SU-DHL-6 (cell line): ENCODE results near the gene CAPN14.
A peak's percentile ranks its signal among the peaks of the same experiment; 100 is the strongest.

Experiments used
- H2AFZ ChIP-seq: fragments of 200-600 bp; sonication (generic); 2 replicates; pipeline ENCODE4 v1.6.1; 2014; ENCODE audit warnings: low read depth, mild to moderate bottlenecking, moderate library complexity, mixed read lengths, antibody characterized with exemption, low read length; ENCODE audit not compliant: severe bottlenecking
- H3F3A ChIP-seq: fragments of 200-600 bp; shearing (Covaris generic); 2 replicates; pipeline ENCODE4 v1.6.0; 2016; ENCODE audit warnings: antibody characterized with exemption, mild to moderate bottlenecking; ENCODE audit not compliant: insufficient read depth
- H3K27ac ChIP-seq: fragments of 200-600 bp; sonication (generic); 2 replicates; pipeline ENCODE4 v1.5.1; 2016; ENCODE audit warnings: low read depth, mild to moderate bottlenecking, low read length, moderate library complexity, mixed read lengths
- H3K27me3 ChIP-seq: fragments of 200-600 bp; sonication (generic), shearing (Covaris generic); 2 replicates; pipeline ENCODE4 v1.6.0; 2014; ENCODE audit warnings: mild to moderate bottlenecking, low read length
- H3K36me3 ChIP-seq: fragments of 200-600 bp; sonication (generic); 2 replicates; pipeline ENCODE4 v1.6.1; 2014; ENCODE audit warnings: mild to moderate bottlenecking, low read length, mixed read lengths
- H3K4me2 ChIP-seq: fragments of 300-600, 200-600 bp; shearing (Covaris generic), sonication (generic); 2 replicates; pipeline ENCODE4 v1.6.0; 2014; ENCODE audit warnings: low read length, low read depth, mild to moderate bottlenecking; ENCODE audit not compliant: poor library complexity, severe bottlenecking
- H3K4me3 ChIP-seq: fragments of 200-600 bp; sonication (generic); 2 replicates; pipeline ENCODE4 v1.5.1; 2014; ENCODE audit warnings: antibody characterized with exemption, low read length, mild to moderate bottlenecking, mixed read lengths; ENCODE audit not compliant: insufficient read depth, poor library complexity, severe bottlenecking
- H3K79me2 ChIP-seq: fragments of 200-600 bp; sonication (generic); 2 replicates; pipeline ENCODE4 v1.6.1; 2014; ENCODE audit warnings: mild to moderate bottlenecking, low read length, moderate library complexity; ENCODE audit not compliant: insufficient read depth
- H3K9ac ChIP-seq: fragments of 200-600 bp; sonication (generic); 2 replicates; pipeline ENCODE4 v1.7.0; 2014; ENCODE audit warnings: mild to moderate bottlenecking, low read length
- H3K9me2 ChIP-seq: fragments of 200-600 bp; sonication (generic); replicated peaks from 2 replicates; pipeline ENCODE4 v1.6.1; 2014; ENCODE audit warnings: low read length; ENCODE audit not compliant: insufficient read depth
- H3K9me3 ChIP-seq: fragments of 200-600 bp; sonication (generic); 2 replicates; pipeline ENCODE4 v1.6.1; 2014; ENCODE audit warnings: low read length, mixed read lengths; ENCODE audit not compliant: insufficient read depth
- H4K20me1 ChIP-seq: fragments of 200-600 bp; sonication (generic); 2 replicates; pipeline ENCODE4 v1.6.1; 2014; ENCODE audit warnings: low read depth, mild to moderate bottlenecking, antibody characterized with exemption, low read length, moderate library complexity, mixed read lengths
- EZH2phosphoT487 ChIP-seq: fragments of 200-600 bp; sonication (generic), shearing (Covaris generic); conservative IDR thresholded peaks from 2 replicates; pipeline ENCODE4 v1.6.1; 2018; ENCODE audit warnings: mild to moderate bottlenecking, antibody characterized with exemption, low read length, moderate library complexity, mixed read lengths
- TF ChIP-seq, protein P1 (sequence below): fragments of 200-600 bp; sonication (generic); IDR thresholded peaks from one replicate; pipeline ENCODE4 v1.5.1; 2017; ENCODE audit warnings: antibody characterized with exemption, mild to moderate bottlenecking, low read length, moderate library complexity; ENCODE audit not compliant: insufficient read depth, poor library complexity, severe bottlenecking

Gene CAPN14

GRCh38 chr2:31234683-31235503 is 17.6 kb upstream of the CAPN14 start:
- Histone ChIP-seq H3K9ac (no peak overlapping the region), H3F3A (no peaks in the 10 kb centered on the region), H3K79me2 (no peaks in the 10 kb centered on the region), H3K9me2 (no peaks in the 10 kb centered on the region), H2AFZ (no peak overlapping the region), H3K4me3 (no peak overlapping the region), H3K9me3 (no peaks in the 10 kb centered on the region), H3K4me2 (no peak overlapping the region), H3K27me3 (no peaks in the 10 kb centered on the region), H4K20me1 (no peaks in the 10 kb centered on the region), H3K36me3 (no peaks in the 10 kb centered on the region), H3K27ac (no peak overlapping the region)
- TF ChIP-seq, protein P1, sequence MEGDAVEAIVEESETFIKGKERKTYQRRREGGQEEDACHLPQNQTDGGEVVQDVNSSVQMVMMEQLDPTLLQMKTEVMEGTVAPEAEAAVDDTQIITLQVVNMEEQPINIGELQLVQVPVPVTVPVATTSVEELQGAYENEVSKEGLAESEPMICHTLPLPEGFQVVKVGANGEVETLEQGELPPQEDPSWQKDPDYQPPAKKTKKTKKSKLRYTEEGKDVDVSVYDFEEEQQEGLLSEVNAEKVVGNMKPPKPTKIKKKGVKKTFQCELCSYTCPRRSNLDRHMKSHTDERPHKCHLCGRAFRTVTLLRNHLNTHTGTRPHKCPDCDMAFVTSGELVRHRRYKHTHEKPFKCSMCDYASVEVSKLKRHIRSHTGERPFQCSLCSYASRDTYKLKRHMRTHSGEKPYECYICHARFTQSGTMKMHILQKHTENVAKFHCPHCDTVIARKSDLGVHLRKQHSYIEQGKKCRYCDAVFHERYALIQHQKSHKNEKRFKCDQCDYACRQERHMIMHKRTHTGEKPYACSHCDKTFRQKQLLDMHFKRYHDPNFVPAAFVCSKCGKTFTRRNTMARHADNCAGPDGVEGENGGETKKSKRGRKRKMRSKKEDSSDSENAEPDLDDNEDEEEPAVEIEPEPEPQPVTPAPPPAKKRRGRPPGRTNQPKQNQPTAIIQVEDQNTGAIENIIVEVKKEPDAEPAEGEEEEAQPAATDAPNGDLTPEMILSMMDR, result no peak
- no peak for TF ChIP-seq EZH2phosphoT487

GRCh38 chr2:31233741-31234682 is 16.7 kb upstream of the CAPN14 start, which contains the start of gene EHD3:
Gene EHD3, plus strand, starts transcription at chr2:31234152. Its CDS starts 470 bp downstream, at chr2:31234622.
- H3K4me3 ChIP-seq, result peak within 1 kb of the TSS; percentile 37
- no peak within 1 kb of the TSS for H2AFZ ChIP-seq
- H3K9me3 ChIP-seq, result no peaks in the 10 kb centered on the region
- H3K27me3 ChIP-seq, result no peaks in the 10 kb centered on the region
- H3K9ac ChIP-seq, result 0 out of 2 replicates have a peak within 1 kb of the TSS, but pooled peaks have one; percentile 29
- peak within 1 kb of the TSS; percentile 40 for H3K4me2 ChIP-seq
- no peaks in the 10 kb centered on the region for H3F3A ChIP-seq
- H3K9me2 ChIP-seq, result no peaks in the 10 kb centered on the region
- no peak within 1 kb of the TSS for H3K27ac ChIP-seq
- no peaks in the 10 kb centered on the region for H4K20me1 ChIP-seq
- H3K79me2 ChIP-seq, result no peaks in the 10 kb centered on the region
- TF ChIP-seq, protein P1, result no peak
- no peak for TF ChIP-seq EZH2phosphoT487
- no peaks in the 10 kb centered on the region for H3K36me3 ChIP-seq

- Histone ChIP-seq H3F3A (no peaks in the 10 kb centered on the region), H3K27ac (no peak overlapping the region), H3K9me3 (no peaks in the 10 kb centered on the region), H4K20me1 (no peaks in the 10 kb centered on the region), H3K4me3 (no peak overlapping the region), H3K79me2 (no peaks in the 10 kb centered on the region), H3K9me2 (no peaks in the 10 kb centered on the region), H3K36me3 (no peaks in the 10 kb centered on the region), H2AFZ (no peak overlapping the region), H3K4me2 (peak overlapping the region; percentile 40), H3K27me3 (no peaks in the 10 kb centered on the region), H3K9ac (no peak overlapping the region)
- TF ChIP-seq, protein P1, result no peak
- no peak for TF ChIP-seq EZH2phosphoT487
Measured at GRCh38 chr2:31233231-31233630, 15.9 kb upstream of the CAPN14 start.
